Measurements from ENCODE around the gene ALPL.

ALPL gene

DNA sequence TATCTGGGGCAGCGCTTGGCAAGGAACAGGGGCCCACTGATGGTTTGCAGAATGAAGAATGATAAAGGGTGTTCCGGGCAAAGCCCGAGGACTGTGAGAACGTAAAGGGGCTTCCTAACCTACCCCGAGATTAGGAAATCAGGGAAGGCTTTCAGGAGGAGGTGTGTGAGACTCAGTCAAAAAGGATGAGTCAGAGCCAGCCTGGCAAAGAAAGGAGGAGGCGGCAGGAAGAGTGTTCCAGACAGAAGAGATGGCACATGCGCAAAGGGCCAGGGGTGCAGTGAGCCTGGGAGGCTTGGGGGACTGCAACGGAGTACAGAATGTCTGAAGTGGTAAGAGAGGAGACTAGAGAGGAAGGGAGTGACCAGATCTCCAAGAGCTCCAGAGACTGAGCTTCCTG lies 89.7 kb downstream of the ALPL start:
- no peak for DNase-seq (ENCODE audit: low read depth)

- DNase-seq (ENCODE audit: low read depth), result no peak
Measured at GRCh38 chr1:21599402-21599801, 90.2 kb downstream of the ALPL start.

DNA sequence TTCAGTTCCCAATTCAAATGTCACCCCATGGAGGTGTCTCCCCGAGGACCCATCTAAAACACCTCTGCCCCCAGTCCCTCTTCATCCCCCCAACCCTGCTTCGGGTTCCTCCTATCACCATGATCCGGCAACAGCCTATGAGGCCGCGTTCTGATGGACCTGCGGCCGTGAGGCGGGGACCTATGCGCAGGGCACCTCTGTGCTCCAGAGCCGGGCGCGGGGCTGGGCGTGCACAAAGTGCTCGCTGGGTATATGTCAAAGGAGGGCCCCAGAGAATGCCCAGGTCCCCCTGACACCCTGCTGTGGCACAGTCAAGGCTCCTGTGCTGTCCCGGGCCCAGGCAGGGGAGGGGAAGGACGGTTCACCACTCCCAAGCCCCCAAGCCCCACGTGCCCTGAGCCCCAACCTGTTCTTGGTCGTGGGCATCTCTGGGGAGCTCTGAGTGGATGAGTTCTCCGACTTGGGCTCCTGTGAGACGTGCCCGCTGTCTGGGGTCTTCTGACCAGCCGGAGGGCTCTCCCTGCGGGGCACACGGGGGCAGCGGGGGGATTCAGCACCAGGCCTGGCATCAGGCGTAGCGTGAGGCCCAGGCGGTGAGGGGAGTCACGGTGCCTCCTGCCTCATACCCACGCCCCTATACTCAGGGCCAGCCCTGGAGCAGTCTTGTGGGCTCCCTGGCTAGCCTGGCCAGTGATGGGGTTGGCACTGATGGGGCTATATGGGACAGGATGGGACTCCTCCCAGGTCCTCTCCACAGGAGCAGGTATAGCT lies 92.2 kb downstream of the ALPL start:
- DNase-seq (ENCODE audit: low read depth), result no peak

- DNase-seq (ENCODE audit: low read depth), result no peak
Measured at GRCh38 chr1:21603177-21604138, 94.2 kb downstream of the ALPL start.

DNA sequence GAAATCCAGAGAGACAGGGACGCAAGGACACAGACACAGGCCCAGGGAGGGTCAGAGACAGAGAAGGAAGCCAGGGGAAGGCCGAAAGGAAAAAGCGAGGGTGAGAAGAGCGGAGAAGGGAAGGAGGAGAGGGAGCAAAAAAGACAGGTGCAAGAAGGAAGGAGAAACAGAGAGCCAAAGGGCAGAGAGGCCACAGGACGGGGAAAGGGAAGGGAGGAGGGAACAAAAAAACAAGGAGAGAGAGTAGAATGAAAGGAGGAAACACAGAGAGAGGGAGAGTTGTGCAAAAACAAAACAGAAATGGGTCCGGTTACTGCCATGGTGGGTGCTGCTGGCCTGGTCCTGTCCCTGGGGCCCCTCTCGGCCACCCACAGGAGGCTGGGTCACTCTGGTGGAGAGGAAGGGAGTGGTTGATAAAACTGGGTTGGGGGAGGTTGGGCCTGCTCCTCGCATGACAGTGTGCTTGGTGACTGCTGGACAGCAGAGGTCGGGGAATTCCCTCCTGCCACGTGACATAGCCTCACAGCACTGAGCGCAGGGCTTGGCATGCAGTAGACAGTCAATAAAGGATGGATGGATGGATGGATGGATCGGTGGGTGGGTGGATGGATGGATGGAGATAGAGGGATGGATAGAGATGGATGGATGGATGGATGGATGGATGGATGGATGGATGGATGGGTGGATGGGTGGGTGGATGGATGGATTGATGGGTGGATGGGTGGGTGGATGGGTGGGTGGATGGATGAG lies 95.2 kb downstream of the ALPL start:
- DNase-seq (ENCODE audit: low read depth), result no peak

DNA sequence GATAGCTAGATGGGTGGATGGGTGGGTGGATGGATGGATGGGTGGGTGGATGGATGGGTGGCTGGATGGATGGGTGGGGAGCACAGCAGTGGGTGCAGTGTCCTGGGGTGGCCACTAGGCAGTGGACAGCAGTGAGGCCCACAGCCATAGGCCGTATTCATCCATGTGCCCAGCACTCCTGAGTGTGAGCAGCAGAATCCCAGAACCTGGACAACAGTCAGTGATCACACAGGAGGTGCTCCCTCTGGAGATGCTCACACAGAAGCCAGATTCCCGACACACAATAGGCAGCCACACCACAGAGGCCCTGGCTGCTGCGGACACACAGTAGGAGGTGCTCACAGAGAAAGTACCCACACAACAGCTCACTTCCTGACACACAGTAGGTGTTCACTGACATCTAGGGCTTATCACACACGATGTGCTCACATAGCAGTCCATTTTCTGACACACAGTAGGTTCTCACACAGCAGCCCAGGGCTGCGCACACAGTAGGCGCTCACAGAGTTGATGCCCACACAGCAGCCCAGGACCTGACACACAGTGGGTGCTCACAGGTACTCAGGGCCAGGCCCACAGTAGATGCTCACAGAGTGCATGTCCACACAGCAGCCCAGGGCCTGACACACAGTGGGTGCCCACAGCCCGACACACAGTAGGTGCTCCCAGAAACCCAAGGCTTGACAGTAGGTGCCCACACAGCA lies 95.9 kb downstream of the ALPL start:
- no peak for DNase-seq (ENCODE audit: low read depth)

GRCh38 chr1:21605964-21606705 lies 96.9 kb downstream of the ALPL start:
- DNase-seq (ENCODE audit: low read depth), result no peak

GRCh38 chr1:21607549-21608529 lies 98.6 kb downstream of the ALPL start:
- DNase-seq (ENCODE audit: low read depth), result peak; percentile 92

- DNase-seq (ENCODE audit: low read depth), result no peak
Measured at GRCh38 chr1:21608798-21609197, 99.6 kb downstream of the ALPL start.

DNA sequence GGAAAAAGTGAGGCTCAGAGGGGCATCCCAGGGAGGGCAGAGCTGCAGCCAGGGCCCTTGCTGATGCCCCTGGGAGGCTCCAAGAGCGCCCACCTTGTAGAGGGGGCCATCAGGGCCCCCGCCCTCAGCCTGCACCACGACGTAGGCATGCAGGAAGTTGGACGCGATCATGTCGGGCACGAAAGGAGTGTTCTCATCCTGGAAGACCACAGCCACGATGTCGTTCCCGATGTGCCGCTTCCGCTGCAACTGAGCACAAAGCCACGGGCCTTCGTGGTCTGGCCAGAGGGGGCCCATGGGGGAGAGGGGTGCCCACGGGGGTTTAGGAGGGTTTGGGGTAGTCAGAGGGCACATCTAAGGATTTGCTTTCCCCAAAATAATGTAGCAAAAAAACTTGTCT lies 100.8 kb downstream of the ALPL start:
- no peak for DNase-seq (ENCODE audit: low read depth)

DNA sequence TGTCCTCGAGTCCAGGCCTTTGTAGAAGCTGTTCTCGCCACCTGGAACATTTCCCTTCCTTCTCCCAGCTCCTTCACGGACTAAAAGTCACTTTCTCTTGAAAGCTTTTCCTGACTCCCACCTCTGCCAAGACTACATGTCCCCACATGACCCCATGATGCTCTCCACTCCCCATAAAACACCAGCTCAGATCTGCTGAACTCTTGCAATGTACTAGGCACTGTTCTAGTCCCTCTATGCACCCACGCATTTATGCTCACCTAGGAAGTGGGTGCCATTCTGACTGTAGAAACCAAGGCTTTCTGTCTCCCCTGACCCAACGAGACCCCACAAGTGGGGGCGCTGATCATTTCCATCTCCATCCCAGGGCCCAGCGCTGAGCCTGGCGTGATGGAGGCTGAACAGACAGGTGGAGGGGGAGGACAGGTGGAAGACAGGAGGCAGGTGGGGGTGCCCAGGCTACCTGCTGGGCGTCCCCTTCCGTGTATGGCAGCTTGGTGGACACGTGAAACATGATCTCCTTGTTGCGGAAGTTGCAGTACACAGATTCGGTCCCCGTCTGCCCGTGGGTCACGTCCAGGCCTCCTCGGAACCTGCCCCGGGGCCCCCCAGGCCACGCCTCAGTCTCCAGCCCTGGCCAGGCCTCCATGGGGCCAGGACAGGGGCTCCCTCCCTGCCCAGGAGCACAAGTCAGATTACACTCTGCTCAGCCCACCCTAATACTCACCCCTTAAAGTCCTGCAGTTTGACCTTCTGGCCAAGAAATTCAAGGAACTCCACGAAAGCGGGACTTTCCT lies 102.0 kb downstream of the ALPL start:
- no peak for DNase-seq (ENCODE audit: low read depth)

- DNase-seq (ENCODE audit: low read depth), result no peak
Measured at GRCh38 chr1:21612057-21612456, 102.8 kb downstream of the ALPL start.

GRCh38 chr1:21613072-21613867 lies 104.0 kb downstream of the ALPL start:
- DNase-seq (ENCODE audit: low read depth), result no peak

DNA sequence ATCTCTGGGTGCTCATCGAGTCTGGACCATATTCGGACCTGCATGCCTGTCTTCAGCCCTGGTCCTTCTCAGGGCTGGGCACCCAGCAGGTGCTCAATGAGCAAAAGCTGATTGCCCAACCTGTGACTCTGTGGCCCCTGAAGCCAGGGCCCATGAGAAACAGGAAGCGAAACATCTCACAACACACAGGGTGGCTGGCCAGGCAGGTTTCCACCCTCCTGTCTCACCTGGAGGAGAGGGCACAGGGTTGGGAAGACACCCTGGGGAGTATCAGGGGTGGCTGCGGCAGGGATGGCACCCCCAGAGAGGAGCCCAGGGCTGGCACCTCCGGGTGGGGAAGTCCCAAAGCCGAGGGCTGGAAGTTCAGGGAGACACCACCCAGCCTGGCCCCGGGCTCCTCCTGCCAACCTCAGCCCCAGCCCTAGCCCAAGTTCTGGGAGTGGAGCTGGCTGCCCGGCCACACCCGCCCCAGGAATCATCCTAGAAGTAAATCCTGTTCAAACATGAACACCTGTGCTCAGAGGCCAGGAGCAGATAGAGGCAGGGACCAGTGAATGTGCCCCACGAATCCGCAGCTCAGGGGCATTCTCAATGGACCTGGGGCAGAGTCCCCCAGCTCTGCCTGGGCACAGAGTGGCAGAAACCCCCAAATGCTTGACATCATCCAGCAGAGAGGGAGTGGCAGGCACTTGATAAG lies 105.3 kb downstream of the ALPL start:
- no peak for DNase-seq (ENCODE audit: low read depth)

GRCh38 chr1:21616372-21616771 lies 107.1 kb downstream of the ALPL start:
- no peak for DNase-seq (ENCODE audit: low read depth)

DNA sequence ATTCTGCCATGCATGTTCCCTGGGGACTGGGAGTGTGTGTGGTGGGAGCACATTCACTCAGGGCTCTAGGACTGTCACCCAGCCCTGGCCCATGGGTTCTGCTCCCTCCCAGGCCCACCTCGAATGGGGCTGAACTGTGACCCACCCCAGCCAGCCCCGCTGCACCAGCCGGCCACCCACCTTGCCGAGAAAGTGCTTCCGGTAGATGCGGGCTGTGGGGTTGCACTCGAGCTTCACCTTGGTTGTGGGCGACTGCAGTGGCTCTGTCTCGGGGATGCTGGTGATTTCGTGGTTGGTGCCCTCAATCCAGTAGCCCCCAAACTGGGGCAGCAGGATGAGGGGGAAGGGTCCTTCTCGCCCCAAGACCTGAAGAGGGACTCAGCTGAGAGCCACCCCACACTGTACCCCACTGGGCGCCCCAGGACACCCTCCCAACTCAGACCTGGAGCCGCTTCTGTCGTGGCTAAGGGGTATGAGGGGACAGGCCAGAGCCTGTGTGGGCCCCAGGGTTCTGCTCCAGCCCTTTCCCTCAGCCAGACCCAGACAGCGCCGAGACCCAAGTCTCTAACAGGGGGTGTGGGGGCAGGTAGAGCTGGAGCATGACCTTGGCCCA lies 108.0 kb downstream of the ALPL start:
- DNase-seq (ENCODE audit: low read depth), result no peak

DNA sequence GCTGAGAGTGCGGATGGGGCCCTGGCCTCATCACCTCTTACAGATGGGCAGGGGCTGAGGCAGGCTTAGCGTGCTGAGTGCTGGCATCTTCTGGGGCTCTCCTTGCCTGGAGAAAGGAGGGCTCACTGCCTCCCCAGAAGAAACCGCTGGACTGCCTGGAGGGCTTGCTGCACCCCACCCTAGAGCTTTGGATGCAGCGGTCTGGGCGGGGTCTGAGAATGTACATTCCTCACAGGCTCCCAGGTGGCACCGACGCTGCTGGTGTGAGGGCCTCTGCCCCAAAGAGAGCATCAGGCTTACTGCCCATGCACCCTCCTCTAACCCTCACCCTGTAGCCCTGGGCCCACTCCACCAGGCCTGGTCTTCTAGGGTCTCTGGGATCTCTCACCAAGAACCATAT lies 108.8 kb downstream of the ALPL start:
- no peak for DNase-seq (ENCODE audit: low read depth)

All from amniotic epithelial cell (primary cell).